Hepatic stellate cell (primary cell): Measurements from ENCODE around the gene ZNF638.
"Not testable (repeated sequence)": the region's sequence is repeated elsewhere in the genome, so short reads cannot be mapped to it uniquely, and the experiment has no call there.

Experiments
- DNase-seq: peaks from one replicate; pipeline ENCODE4 v3.0.0; 2011; ENCODE audit warnings: low spot score

ZNF638 gene

DNA sequence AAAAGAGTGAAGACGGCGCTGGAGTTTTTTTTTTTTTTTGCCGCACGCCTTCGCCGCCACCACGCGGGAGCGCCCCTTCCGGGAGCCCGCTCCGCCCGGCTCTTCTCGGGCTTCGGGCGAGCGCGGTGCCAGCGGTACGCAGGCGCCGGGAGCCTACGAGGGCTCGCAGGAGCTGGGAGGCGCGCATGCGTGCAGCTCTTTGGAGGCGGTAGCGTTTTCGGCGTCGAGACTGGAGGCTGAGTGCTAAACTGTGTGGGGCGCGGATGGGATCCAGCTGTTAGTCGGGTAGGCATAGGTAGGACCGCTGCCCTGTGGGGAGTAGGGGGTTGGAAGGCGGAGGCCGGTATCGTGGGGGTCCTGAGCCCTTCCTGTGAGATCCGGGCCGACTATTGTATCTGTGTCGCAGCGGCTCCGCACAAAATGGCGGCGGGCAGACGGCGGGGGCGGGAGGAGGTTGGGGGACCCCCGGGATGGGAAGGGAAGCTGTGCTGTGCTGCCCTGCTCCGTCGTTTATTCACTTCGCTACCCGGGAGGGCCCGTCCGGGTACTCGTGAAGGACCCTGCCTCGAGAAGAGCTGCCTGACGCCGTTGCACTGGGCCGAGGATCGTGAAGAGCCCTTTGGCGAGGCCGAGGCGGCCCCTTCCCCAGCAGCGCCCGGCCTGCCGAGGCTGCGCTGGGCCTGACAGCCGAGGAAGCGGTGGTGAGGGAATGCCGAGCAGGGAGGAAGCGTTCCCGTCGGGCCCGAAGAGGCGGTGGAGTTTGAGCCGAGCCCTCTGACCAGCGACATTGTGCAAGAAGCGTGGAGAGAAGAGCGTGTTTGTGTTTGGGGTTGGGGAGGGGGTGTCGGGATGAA is at the start of gene ZNF638:
Gene ZNF638, plus strand, starts transcription at position 202 of the 854 bp plus-strand sequence. CDS start 17,173 bp downstream, outside the sequence.
- DNase-seq, result peak; percentile 96

GRCh38 chr2:71281950-71282349 is 49.6 kb upstream of the ZNF638 start:
- DNase-seq, result no peak

DNA sequence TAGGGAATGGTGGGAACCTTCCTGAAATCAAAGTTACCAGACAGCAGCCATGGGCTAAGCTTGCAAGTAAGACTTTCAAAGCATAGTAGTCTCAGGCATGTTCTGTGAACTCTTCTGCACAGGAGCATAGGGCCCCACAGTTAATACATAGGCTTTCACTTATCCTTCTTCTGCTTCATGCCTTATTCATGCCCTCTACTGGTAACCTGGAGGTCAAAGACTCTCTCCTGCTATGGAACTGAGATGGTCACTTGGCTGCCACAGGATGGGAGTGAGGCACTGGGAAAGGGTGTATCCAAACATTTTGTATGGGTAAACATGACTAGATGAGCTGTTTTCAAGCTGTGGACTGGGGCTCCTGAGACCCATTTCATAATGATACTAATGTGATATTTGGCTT is 49.1 kb upstream of the ZNF638 start:
- no peak for DNase-seq

DNA sequence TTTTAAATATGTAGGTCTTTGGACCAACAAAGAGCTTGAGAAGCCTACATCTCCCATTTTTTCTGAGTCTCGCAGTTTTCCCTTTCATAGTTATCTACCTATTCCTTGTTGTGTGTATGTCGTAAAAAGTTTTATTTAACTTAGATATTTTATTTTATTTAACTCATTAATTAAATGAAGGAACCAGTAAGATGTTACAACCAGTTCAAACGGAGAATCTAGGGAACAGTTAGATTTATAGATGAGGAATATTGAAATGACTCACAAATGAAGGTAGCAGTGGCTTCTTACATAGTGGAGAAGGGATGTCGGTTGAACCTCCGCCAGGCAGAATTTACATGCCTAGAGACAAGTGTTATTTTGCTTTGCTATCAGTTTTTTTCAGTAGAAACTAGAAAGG is 48.5 kb upstream of the ZNF638 start:
- DNase-seq, result no peak

DNA sequence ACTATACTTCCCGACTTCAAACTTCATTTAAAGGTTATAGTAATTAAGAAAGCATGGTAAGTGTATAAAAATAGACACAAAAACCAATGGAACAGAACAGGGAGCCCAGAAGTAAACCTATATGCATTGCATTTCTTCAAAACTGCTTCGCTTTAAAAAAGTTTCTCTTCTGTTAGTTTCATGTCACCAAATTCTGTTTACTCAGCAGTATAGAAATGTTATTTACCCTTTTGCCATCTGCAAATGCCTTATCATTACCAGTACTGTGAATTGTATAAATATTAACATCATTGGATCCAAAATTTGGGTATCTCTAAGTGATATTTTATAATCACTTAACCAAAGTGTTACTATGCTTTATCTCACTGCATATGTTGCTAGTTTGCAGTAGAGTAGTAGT is 45.9 kb upstream of the ZNF638 start:
- no peak for DNase-seq

- DNase-seq, result no peak
Measured at GRCh38 chr2:71291398-71291797, 40.2 kb upstream of the ZNF638 start.

GRCh38 chr2:71292159-71292558 is 39.4 kb upstream of the ZNF638 start:
- no peak for DNase-seq

- DNase-seq, result no peak
Measured at GRCh38 chr2:71298914-71299313, 32.7 kb upstream of the ZNF638 start.

DNA sequence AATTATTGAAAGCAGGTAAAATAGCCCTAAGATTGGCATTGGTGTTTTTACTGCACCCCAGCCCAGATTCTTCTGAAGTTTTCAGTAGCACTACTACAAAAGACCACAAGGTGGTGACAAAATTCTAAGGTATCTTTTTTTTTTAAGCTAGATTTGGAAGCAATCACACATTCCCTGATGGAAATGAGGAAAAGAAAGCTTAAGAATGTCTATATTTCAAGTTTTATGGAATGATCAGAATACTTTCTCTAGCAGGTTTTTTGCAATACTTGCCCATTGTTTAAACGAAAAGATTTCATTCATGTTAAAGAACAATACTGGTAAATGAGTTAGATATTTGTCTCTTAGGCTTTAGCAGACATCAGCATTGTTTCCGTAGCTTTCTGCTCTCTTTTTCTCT is 32.1 kb upstream of the ZNF638 start:
- DNase-seq, result peak; percentile 30

DNA sequence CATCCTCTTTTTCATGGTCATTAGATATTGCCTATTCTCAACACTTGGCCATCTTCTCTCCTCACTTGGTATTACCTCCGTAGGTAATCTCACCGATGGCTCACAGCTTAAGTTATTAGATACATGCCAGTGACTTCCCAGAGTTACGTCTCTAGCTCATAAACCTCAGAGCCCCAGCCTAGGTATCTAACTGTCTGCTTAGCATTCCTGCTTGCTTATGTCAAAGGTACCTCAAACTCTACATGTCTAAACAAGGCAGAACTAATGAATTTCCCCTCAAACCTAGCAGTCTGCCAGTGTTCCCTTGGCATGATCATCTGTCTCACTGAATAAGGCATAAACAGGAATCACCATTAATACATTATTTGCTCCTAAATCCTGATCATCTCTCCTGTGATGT is 27.7 kb upstream of the ZNF638 start:
- no peak for DNase-seq

DNA sequence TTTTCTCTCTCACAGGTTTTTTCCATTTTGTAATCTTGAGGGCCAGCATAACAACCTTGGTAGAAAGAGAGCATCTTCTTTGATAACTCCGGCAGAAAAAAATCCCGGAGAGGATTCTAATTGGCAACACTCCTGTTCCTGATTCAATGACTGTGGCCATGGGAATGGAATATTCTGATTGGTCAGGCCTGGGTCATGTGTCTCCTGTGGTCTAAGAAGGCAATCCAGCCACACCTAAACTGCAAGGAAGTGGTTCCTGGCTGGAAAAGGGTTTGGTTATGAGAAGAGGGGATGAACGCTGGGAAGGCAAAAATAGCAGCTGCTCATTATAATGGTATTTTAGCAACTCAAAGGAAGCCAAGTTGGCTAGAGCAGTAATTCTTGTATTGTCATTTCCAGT is 24.8 kb upstream of the ZNF638 start:
- peak; percentile 26 for DNase-seq

DNA sequence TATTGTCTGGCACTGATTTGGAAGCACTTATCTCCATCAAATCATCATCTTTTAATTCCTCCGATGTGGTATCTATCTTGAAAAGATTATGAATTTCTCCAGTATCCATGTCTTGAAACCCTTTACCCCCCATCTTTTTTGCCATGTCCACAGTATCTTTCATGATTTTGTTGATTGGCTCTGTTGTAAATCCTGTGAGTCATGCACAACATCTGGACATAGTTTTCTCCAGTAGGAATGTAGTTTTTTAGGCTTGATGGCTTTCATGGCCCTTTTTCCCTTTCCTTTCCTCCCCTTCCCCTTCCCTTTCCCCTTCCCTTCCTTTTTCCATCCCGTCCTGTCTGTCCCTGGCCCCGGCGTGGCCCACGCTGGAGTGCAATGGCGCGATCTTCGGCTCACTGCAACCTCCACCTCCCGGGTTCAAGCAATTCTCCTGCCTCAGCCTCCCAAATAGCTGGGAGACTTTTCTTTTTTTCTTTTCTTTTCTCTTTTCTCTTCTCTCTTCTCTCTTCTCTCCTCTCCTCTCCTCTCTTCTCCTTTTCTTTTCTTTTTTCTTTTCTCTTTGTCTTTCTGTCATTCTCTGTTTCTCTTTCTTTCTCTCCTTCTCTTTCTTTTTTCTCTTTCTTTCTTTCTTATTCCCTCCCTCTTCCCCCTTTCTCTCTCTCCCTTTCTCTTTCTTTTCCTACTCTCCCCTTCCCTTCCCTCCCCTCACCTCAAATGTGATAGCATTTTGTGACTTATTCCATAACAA is 18.4 kb upstream of the ZNF638 start:
- no peak for DNase-seq

GRCh38 chr2:71317060-71317459 is 14.5 kb upstream of the ZNF638 start:
- no peak for DNase-seq

GRCh38 chr2:71317900-71318299 is 13.7 kb upstream of the ZNF638 start:
- DNase-seq, result not testable (repeated sequence)

GRCh38 chr2:71323386-71323785 is 8.2 kb upstream of the ZNF638 start:
- no peak for DNase-seq

DNA sequence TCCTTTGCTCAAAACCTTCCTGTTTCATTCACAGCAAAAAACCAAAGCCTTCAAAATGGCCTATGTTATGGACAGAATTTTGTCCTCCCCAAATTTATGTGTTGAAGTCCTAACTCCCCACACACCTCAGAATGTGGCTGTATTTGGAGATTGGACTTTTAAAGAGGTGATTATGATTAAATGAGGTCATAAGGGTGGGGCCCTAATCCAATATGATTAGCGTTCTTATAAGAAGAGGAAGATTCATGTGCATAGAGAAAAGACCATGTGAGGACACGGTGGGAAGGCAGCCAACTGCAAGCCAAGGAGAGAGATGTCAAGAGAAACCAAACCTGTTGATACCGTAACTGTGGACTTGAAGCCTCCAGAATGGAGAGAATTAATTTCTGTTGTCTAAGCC is 4.6 kb upstream of the ZNF638 start:
- DNase-seq, result no peak

GRCh38 chr2:71327916-71328315 is 3.7 kb upstream of the ZNF638 start:
- DNase-seq, result no peak

DNA sequence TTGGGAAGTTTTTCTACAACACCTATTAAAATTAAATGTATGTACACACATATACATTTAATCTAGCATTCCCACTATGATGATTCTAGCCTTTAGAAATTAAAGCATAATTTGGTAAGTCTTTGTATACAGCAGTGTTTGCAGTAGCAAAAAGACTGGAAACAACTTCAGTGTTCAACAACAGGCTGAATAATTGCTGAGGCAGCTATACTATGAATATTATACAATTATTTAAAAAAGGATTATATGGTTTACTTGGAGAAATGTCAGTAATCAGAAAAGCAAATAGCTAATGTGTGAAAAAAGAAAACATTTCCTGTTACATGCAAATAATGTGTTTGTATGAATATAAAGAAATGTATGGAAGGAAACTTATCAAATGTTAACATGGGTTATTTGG is 1.4 kb upstream of the ZNF638 start:
- DNase-seq, result no peak

DNA sequence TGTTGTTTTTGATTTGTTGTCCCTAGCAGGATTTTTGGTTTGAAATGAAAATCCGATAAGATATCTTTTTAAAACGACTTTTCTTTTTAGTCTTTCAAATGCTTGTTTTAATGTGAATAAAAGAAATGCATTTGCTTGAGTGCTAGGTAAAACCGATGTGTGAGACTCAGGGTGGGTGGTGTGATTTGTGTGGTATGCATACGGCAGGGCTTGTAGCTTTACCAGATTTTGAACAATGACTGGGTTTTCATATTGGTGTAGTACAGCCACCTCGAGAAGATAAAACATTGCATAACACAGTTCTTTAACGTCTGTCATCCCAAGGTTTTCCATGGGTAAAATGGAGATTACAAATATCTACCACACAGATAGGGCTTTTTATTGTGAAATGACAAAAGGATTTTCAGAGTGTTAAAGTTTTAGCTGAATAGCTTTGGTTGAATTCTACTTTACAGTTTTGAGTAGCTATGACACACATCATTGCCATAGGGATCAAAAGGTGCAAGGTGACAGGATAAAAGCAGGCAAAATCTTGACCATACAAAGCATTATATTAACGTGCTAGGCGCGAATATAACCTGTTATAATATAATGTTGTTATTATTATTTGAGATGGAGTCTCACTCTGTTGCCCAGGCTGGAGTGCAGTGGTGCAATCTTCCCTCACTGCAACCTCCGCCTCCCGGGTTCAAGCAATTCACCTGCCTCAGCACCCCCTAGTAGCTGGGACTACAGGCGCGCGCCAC is 824 bp upstream of the ZNF638 start:
- DNase-seq, result no peak

DNA sequence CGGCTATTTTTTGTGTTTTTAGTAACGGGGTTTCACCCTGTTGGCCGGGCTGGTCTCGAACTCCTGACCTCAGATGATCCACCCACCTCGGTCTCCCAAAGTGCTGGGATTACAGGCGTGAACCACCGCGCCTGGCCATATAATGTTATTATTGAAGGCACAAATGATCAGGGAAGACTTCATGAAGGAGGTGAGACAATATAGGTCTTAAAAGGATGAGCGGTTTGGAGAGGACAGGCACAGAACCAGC is 326 bp upstream of the ZNF638 start:
- DNase-seq, result not testable (repeated sequence)

- DNase-seq, result no peak
Measured at GRCh38 chr2:71332435-71332796, 834 bp downstream of the ZNF638 start.

DNA sequence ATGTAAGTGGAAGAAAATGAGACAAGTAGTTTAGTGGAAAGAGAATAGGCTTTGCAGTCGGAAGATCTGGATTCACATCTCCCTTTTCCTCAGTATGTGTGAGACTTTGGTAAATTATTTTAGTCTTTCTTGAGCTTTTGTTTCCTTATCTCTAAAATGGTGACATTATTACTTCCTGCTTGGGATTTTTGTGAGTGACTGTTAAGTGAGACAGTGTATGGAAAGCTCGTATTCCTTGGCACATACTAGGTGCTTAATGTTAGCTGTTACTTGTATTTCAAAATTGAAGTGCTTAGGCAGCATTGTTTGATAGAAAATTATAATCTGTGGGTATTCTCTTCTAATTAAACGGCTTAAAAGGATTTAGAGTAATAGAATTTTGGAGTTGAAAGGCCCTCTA is 2.0 kb downstream of the ZNF638 start:
- no peak for DNase-seq

DNA sequence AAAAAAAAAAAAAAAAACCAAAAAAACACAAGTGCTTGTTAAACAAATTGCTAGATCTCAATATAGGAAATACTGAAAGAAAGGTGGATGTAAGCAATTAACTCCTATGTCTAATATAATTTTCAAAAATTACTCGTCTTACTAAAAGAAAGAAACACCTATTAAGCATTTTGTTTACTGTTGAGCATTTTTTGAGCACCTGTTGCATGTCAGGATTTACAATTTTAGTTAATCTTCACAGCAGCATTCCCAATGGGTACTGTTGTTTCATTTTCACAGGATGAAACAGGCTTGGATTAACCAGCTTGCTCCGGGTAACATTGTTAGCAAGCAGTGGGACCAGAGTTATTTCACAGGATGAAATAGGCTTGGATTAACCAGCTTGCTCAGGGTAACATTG is 4.8 kb downstream of the ZNF638 start:
- DNase-seq, result no peak
